HepG2 (cell line): Measurements from ENCODE around the gene POFUT2.

Experiments
- GATAD2A ChIP-seq: IDR thresholded peaks from 2 replicates; pipeline ENCODE4 v1.6.1; 2016
- HDAC1 ChIP-seq: sonication (generic); formaldehyde crosslinking; IDR thresholded peaks from 2 replicates; pipeline ENCODE4 v1.5.1; 2020; ENCODE audit warnings: mild to moderate bottlenecking, missing genetic modification reagents
- HIC2 ChIP-seq: sonication (generic); formaldehyde crosslinking; IDR thresholded peaks from 2 replicates; pipeline ENCODE4 v1.9.0; 2022; ENCODE audit warnings: low read depth, missing genetic modification reagents
- MAFF ChIP-seq: IDR thresholded peaks from 2 replicates; pipeline ENCODE4 v1.6.1; 2011; ENCODE audit warnings: low read depth, low read length, improper control_type of control experiment
- ZBTB40 ChIP-seq, 2 experiments: fragments of 450-650 bp in 1 of 2; sonication (generic) in 1 of 2; formaldehyde crosslinking in 1 of 2; IDR thresholded peaks; 2 replicates each; pipeline versions ENCODE4 v1.6.1 to v1.8.0; 2016 to 2022; ENCODE audit warnings: antibody characterized with exemption in 1 of 2, mild to moderate bottlenecking in 1 of 2, missing genetic modification reagents in 1 of 2
- ZNF644 ChIP-seq: IDR thresholded peaks from 2 replicates; pipeline ENCODE4 v1.6.1; 2016; ENCODE audit warnings: low read depth
- TF ChIP-seq, protein P1 (sequence below): sonication (generic); formaldehyde crosslinking; IDR thresholded peaks from 2 replicates; pipeline ENCODE4 v1.8.0; 2022; ENCODE audit warnings: missing genetic modification reagents, low read depth, mild to moderate bottlenecking, borderline replicate concordance

DNA sequence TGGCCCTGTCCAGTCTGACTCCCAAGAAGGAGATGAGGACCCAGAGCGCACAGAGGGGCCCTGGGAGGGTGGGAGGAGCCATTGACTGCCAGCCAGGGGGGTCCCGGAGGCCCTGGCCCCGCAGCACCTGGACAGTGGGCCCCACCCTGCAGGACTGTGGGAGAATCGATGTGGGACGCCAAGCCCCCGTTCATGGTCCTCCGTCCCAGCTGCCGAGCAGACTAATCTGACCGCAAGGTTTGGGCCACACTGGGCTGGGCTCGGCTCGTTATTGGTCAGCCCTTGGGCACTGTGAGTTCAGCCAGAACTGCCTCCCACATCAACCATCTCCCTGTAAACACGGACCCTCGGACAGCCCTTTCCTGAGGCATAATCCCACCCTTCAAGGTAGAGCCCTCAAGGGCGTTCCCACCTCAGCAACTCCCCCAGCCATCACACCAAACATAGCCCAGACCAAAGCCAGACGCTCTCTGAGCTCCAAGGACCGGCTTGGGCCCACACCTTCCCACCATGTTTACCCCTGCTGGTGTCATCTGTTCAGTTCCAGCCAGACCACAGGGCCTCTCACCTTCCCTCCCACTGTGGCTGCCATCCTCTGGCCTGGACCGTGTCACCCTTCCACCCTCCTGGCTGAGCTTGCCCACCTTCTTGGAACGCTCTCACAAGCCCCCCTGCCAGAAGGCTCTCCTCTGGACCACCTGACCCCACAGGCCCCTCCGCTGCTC is 16.2 kb upstream of the POFUT2 start:
- no peak for TF ChIP-seq HIC2
- no peak for TF ChIP-seq GATAD2A
- no peak for TF ChIP-seq MAFF
- TF ChIP-seq, protein P1, sequence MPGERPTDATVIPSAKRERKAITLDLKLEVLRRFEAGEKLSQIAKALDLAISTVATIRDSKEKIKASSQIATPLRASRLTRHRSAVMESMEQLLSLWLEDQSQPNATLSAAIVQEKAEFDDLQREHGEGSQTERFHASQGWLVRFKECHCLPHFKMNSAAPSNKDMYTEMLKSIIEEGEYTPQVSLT, result no peak
- TF ChIP-seq HDAC1 (CRISPR knock-in tag), result no peak
- TF ChIP-seq ZBTB40 (IDR thresholded peaks at IDR 0.05), result no peak
- TF ChIP-seq ZBTB40 (CRISPR knock-in tag; IDR thresholded peaks at IDR 0.05), result no peak
- no peak for TF ChIP-seq ZNF644 (CRISPR knock-in tag)
